Activated naive CD4-positive, alpha-beta T cell treated with anti-CD3 and anti-CD28 coated beads, Interleukin-2, amount 50 U/mL, for 16 hours (primary cell): ENCODE measurements around the gene ADCY4.

Experiments used
- DNase-seq: peaks from one replicate; pipeline ENCODE4 v3.0.0-alpha.2; 2020

ADCY4 gene

DNA sequence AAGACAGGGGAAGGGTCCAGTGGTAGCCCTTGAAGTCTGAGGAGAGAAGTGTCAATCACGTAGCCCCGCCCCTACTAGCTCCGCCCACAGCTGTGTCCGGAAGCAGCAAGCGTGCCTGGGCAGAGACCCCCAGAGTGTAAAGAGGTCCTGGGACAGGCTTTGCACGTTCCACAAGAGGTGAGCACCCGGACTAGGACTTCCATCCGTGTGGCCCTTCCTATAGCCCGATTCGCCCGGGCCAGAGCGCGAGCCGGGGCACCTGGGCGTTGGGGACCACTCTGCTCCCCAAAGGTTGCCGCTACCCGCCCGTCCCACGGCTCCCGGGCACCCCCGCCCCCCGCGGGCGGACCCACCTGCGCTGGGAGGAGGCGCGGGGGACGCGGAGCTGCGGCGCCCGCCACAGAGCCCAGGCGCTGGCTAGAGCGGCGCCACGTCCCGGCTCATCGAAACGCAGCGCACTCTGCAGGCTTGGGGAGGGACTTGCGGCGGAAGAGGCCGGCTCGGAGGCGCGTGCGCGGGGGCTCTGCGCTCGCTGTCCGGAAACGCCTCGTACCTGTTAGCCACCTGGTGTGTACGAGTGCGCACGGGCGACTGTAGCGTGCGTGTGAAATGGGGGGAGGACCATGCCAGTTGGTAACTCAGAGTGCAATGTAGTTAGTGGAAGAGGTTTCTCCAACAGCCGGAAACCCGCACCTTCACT is 63.6 kb downstream of the ADCY4 start, which contains the start of gene RABGGTA:
RABGGTA (minus strand) TSS at position 464 of the 700 bp plus-strand sequence. CDS start 482 bp downstream, outside the sequence.
- peak; percentile 91 for DNase-seq

DNA sequence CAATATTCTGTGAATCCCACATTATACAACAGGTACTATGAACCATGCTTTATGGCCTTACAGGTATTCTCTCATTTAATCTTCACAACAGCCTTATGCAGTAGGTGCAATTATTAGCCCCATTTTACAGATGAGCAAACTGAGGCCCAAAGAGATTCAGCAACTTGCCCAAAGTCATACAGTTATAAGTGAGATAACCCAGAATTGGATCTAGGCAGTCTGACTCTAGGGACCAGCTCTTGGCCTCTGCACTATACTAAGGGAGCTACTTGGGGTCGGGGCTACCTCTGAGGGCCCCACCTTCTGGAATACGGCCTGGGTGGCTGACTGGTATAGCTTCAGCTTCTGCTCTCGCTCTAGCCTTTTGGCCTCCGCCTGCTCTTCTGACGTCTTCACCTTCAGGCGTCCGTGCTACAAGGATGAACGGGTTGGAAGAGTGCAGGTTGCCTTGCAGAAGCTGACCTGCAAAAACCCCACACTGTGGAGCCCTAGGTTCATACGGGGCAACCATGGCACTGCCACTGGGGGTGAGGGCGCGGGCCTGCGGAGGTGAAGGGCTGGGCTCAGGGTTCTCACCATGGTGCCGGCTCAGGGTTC is 64.2 kb downstream of the ADCY4 start:
- no peak for DNase-seq

DNA sequence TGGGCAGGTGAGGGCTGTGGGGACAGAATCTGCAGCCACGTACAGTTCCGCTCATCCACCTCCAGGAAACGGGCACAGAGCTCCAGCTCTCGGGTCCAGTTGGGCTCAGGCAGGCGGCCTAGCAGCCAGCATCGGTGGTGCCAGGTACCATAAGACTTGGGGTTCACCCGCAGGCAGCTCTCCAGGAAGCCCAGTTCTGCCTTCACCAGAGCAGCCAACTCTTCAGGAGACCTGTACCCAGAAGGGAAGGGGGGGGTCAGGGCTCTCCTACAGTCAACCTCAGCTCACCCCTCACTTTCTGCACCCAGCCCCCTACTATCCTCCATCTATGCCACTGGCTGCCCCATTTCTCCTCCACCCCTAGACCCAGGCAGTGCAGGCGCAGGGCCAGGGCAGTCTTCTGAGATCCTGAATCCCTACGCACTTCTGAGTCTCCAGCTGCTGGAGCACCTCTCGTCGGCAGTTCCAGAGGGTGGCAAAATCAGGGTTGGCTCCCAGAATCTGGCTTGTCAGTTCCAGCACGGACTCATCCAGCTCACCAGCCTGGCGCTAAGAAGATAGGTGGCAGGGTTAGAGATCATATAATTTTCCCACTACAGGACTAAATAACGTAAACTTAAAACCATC is 64.8 kb downstream of the ADCY4 start:
- DNase-seq = no peak

DNA sequence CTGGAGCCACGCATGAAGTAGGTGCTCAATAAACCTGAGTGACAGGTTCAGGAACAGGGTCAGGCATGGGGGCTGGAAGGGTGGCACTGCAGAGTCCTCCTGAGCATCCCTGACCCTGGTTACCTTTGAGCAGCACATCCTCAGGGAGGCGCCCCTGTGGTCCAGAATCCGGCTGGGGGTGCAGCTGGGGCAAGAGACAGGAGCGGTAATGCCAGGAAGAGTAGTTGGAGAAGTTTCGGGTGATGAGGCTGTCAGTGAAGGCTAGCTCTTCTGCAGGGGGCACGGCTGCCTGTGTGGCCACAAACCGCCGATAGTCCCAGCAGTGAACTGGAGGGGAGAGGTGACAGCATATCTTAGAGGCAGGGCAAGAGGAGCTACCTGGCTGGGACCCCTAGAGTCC is 65.5 kb downstream of the ADCY4 start:
- DNase-seq = no peak
